HEK293 (cell line): ENCODE results near the gene UBR4.

Source experiments
- CTCF ChIA-PET: fragments of 350-600 bp; formaldehyde crosslinking; extraction: SDS; loops from one replicate; lab custom pipeline; 2021; ENCODE audit warnings: antibody characterized with exemption; lab: Yijun Ruan, JAX
- POLR2A ChIA-PET: fragments of 300-600 bp; formaldehyde crosslinking; extraction: SDS; loops from one replicate; lab custom pipeline; 2020; ENCODE audit warnings: antibody characterized with exemption, inconsistent platforms; lab: Yijun Ruan, JAX
- H3K27ac ChIP-seq: fragments of 200-500 bp; sonication (Bioruptor generic); 2 replicates; pipeline ENCODE4 v1.5.1; 2014; ENCODE audit warnings: low read depth, low read length, control low read depth, inconsistent platforms; ENCODE audit errors: extremely low read depth
- H3K36me3 ChIP-seq, 2 experiments: fragments of 200-500 bp in 1 of 2; sonication (Bioruptor generic) in 1 of 2; 1 replicate in 1 of 2; 2 replicates in 1 of 2; pipeline ENCODE4 v1.5.1; 2014 to 2017; ENCODE audit warnings: inconsistent platforms in 2 of 2, low read length in 2 of 2; ENCODE audit not compliant: control insufficient read depth in 2 of 2, insufficient read depth in 1 of 2
- H3K4me1 ChIP-seq: fragments of 200-500 bp; sonication (Bioruptor generic); 2 replicates; pipeline ENCODE4 v1.5.1; 2014; ENCODE audit warnings: mild to moderate bottlenecking, low read length, inconsistent platforms; ENCODE audit not compliant: control insufficient read depth, insufficient read depth
- H3K4me3 ChIP-seq: 2 replicates; pipeline ENCODE4 v1.5.1; 2011; ENCODE audit warnings: low read depth, mild to moderate bottlenecking, control low read depth, low read length, moderate library complexity
- H3K9me3 ChIP-seq: fragments of 200-500 bp; sonication (Bioruptor generic); 2 replicates; pipeline ENCODE4 v1.5.1; 2014; ENCODE audit warnings: low read depth, low read length, inconsistent platforms; ENCODE audit not compliant: control insufficient read depth, insufficient read depth
- AEBP2 ChIP-seq: fragments of 450-650 bp; formaldehyde crosslinking; IDR thresholded peaks from 2 replicates; pipeline ENCODE4 v1.5.1; 2016; ENCODE audit warnings: missing biosample characterization, missing genetic modification characterization, borderline replicate concordance
- KLF1 ChIP-seq: fragments of 450-650 bp; formaldehyde crosslinking; IDR thresholded peaks from 2 replicates; pipeline ENCODE4 v1.5.1; 2016; ENCODE audit warnings: missing biosample characterization, missing genetic modification characterization
- KLF8 ChIP-seq: fragments of 450-650 bp; formaldehyde crosslinking; IDR thresholded peaks from 2 replicates; pipeline ENCODE4 v1.5.1; 2016; ENCODE audit warnings: missing biosample characterization, missing genetic modification characterization
- KLF9 ChIP-seq: fragments of 450-650 bp; formaldehyde crosslinking; IDR thresholded peaks from 2 replicates; pipeline ENCODE4 v1.5.1; 2016; ENCODE audit warnings: missing biosample characterization, missing genetic modification characterization, low read depth
- SP7 ChIP-seq: fragments of 450-650 bp; formaldehyde crosslinking; IDR thresholded peaks from 2 replicates; pipeline ENCODE4 v1.5.1; 2016; ENCODE audit warnings: missing biosample characterization, missing genetic modification characterization
- TSHZ1 ChIP-seq: fragments of 450-650 bp; formaldehyde crosslinking; IDR thresholded peaks from 2 replicates; pipeline ENCODE4 v1.5.1; 2016; ENCODE audit warnings: missing biosample characterization, missing genetic modification characterization, borderline replicate concordance
- WT1 ChIP-seq: fragments of 450-650 bp; formaldehyde crosslinking; IDR thresholded peaks from 2 replicates; pipeline ENCODE4 v1.5.1; 2016; ENCODE audit warnings: missing biosample characterization, missing genetic modification characterization
- ZBTB1 ChIP-seq: fragments of 450-650 bp; formaldehyde crosslinking; IDR thresholded peaks from 2 replicates; pipeline ENCODE4 v1.5.1; 2016; ENCODE audit warnings: missing biosample characterization, missing genetic modification characterization
- ZNF138 ChIP-seq: fragments of 450-650 bp; formaldehyde crosslinking; IDR thresholded peaks from 2 replicates; pipeline ENCODE4 v1.5.1; 2016; ENCODE audit warnings: missing biosample characterization, missing genetic modification characterization, borderline replicate concordance
- ZNF23 ChIP-seq: fragments of 450-650 bp; formaldehyde crosslinking; IDR thresholded peaks from 2 replicates; pipeline ENCODE4 v1.5.1; 2016; ENCODE audit warnings: missing biosample characterization, missing genetic modification characterization, borderline replicate concordance
- ZNF274 ChIP-seq, 2 experiments: fragments of 200-500 bp in 1 of 2; fragments of 450-650 bp in 1 of 2; sonication (Bioruptor generic) in 1 of 2; formaldehyde crosslinking in 1 of 2; IDR thresholded peaks; 2 replicates each; pipeline versions ENCODE4 v1.5.1 to v1.6.1; 2014 to 2016; ENCODE audit warnings: borderline replicate concordance in 1 of 2, inconsistent platforms in 1 of 2, low read length in 1 of 2, missing biosample characterization in 1 of 2, missing genetic modification characterization in 1 of 2
- ZNF280D ChIP-seq: fragments of 450-650 bp; formaldehyde crosslinking; IDR thresholded peaks from 2 replicates; pipeline ENCODE4 v1.5.1; 2016; ENCODE audit warnings: missing biosample characterization, missing genetic modification characterization
- ZNF341 ChIP-seq: fragments of 450-650 bp; formaldehyde crosslinking; IDR thresholded peaks from 2 replicates; pipeline ENCODE4; 2016; ENCODE audit warnings: low read depth, missing biosample characterization, missing genetic modification characterization
- ZNF529 ChIP-seq: fragments of 450-650 bp; formaldehyde crosslinking; IDR thresholded peaks from 2 replicates; pipeline ENCODE4 v1.5.1; 2017; ENCODE audit warnings: missing genetic modification characterization, missing biosample characterization; ENCODE audit not compliant: insufficient replicate concordance
- ZNF664 ChIP-seq: fragments of 450-650 bp; formaldehyde crosslinking; IDR thresholded peaks from 2 replicates; pipeline ENCODE4 v1.5.1; 2016; ENCODE audit warnings: missing biosample characterization, missing genetic modification characterization
- ZNF830 ChIP-seq: fragments of 450-650 bp; IDR thresholded peaks from 2 replicates; pipeline ENCODE4 v1.5.0; 2018; ENCODE audit warnings: missing biosample characterization, missing genetic modification characterization, low read depth, mild to moderate bottlenecking, moderate library complexity

The UBR4 gene

GRCh38 chr1:19205845-19206244, 4.2 kb downstream of the UBR4 start (continued):
- no peak for TF ChIP-seq TSHZ1 (tag by site-specific recombination)
- TF ChIP-seq ZNF138 (tag by site-specific recombination), result no peak
- TF ChIP-seq ZNF280D (tag by site-specific recombination), result no peak
- TF ChIP-seq WT1 (tag by site-specific recombination), result no peak
- no peak for TF ChIP-seq KLF9 (tag by site-specific recombination)
- TF ChIP-seq ZNF529 (tag by site-specific recombination), result no peak
- no peak for TF ChIP-seq ZNF830 (tag by site-specific recombination)
- no peak for TF ChIP-seq AEBP2 (tag by site-specific recombination)
- TF ChIP-seq ZNF274 (IDR thresholded peaks at IDR 0.05; ENCODE audit: low read length), result no peak
- no peak for TF ChIP-seq ZNF274 (tag by site-specific recombination; IDR thresholded peaks at IDR 0.05; ENCODE audit: borderline replicate concordance)
- no peak for TF ChIP-seq ZNF664 (tag by site-specific recombination)

- POLR2A ChIA-PET, result no interaction called here
- Histone ChIP-seq H3K4me3 (no peak overlapping the region), H3K36me3 (peaks cover 7 to 25% of the 10 kb centered on the region in 2 experiments; a peak in 2 of 3 replicates), H3K9me3 (no peaks in the 10 kb centered on the region), H3K27ac (no peak overlapping the region), H3K4me1 (peaks cover 3% of the 10 kb centered on the region)
- CTCF ChIA-PET, result interaction anchor here (0.7 kb wide), 1 partner anchor 99 kb away, joined by 5 read pairs; no protein-coding TSS in a partner anchor
- TF ChIP-seq ZNF341 (tag by site-specific recombination) (no peak), ZBTB1 (tag by site-specific recombination) (no peak), SP7 (no peak), KLF8 (no peak), KLF1 (no peak), ZNF23 (tag by site-specific recombination) (no peak)
Measured at GRCh38 chr1:19205403-19205802, 4.7 kb downstream of the UBR4 start.
